ENCODE measurements around the gene ABLIM2.

Gene ABLIM2

DNA sequence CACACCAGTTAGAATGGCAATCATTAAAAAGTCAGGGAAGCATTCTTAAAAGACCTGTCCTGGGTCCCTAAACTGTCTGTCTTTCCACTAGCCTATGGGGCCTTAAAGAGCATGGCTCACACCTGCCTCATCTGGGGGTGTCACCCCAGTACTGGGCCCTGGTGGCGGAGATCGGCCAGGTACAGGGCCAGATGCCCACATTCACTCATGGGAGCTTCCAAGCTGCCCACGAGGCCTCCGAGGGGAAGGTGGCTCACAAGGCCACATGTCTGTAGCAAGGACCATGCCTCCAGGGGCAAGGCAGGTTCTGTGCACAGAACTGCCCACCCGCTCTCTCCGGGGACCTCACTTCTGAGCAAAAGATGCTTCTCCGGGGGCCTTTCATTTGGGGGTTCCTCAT, 163.5 kb downstream of the ABLIM2 start:
- DNase-seq (ENCODE audit: extremely low read depth, low read depth) = no peak
- TF ChIP-seq, protein P1, sequence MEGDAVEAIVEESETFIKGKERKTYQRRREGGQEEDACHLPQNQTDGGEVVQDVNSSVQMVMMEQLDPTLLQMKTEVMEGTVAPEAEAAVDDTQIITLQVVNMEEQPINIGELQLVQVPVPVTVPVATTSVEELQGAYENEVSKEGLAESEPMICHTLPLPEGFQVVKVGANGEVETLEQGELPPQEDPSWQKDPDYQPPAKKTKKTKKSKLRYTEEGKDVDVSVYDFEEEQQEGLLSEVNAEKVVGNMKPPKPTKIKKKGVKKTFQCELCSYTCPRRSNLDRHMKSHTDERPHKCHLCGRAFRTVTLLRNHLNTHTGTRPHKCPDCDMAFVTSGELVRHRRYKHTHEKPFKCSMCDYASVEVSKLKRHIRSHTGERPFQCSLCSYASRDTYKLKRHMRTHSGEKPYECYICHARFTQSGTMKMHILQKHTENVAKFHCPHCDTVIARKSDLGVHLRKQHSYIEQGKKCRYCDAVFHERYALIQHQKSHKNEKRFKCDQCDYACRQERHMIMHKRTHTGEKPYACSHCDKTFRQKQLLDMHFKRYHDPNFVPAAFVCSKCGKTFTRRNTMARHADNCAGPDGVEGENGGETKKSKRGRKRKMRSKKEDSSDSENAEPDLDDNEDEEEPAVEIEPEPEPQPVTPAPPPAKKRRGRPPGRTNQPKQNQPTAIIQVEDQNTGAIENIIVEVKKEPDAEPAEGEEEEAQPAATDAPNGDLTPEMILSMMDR (IDR thresholded peaks at IDR 0.05; ENCODE audit: low read depth, low read length) = no peak

- no peak for DNase-seq (ENCODE audit: extremely low read depth, low read depth)
- TF ChIP-seq, protein P1 (IDR thresholded peaks at IDR 0.05; ENCODE audit: low read depth, low read length) = no peak
These were observed 164.9 kb downstream of the ABLIM2 start for GRCh38 chr4:7993671-7994070.

DNA sequence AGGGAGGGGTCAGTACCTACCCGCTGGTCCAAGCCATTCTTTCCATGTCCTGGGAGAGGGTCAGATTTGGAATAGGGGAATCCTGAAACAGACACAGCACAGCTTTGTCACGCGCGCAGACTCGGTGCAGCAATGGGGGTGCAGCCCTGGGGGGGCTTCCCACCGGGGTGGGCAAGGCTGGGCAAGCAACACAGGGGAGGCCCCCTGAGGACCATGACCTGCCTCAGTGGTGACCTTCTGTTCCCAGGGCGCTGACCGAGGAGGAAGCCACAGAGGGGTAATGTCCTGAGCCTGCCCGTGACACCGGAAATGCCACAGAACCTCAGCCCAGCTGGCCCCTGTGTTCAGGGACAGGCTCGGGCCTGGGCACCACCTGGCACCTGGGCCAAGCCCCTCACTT, 165.8 kb downstream of the ABLIM2 start:
- no peak for DNase-seq (ENCODE audit: extremely low read depth, low read depth)
- TF ChIP-seq, protein P1 (IDR thresholded peaks at IDR 0.05; ENCODE audit: low read depth, low read length) = no peak

DNA sequence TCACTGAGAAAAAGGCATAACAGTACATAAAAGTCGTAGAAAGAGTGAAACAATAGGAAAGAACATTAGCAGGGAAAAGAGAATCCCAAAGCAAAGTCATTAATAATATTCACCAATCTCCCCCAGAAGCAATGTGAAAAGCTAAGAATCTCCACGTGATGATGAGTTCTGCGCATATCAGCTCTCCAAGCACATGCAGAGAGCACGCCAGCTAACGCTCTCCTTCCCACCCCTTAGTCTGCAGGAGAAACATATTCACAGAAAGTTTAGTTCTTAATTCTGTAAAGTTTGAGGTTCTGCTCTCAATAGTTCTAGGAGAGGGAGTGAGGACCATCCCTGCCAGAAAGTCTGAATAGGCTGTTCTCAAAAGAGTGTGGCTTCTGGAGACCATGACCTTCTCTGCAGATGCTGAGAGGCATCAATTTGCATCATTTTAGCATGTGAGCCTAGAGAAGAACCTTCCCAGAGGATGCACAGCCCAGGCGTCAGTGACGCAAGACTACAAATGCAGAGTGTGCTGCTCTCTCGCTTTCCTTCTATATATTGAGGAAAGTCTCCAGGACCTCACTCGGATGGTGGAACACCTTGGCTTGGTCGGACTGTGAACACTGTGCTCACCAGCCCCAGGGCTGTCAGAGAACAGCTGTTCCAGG, 167.7 kb downstream of the ABLIM2 start:
- TF ChIP-seq, protein P1 (IDR thresholded peaks at IDR 0.05; ENCODE audit: low read depth, low read length) = no peak
- DNase-seq (ENCODE audit: extremely low read depth, low read depth) = no peak

GRCh38 chr4:7989654-7990053, 169.0 kb downstream of the ABLIM2 start:
- DNase-seq (ENCODE audit: extremely low read depth, low read depth) = no peak
- TF ChIP-seq, protein P1 (IDR thresholded peaks at IDR 0.05; ENCODE audit: low read depth, low read length) = no peak

DNA sequence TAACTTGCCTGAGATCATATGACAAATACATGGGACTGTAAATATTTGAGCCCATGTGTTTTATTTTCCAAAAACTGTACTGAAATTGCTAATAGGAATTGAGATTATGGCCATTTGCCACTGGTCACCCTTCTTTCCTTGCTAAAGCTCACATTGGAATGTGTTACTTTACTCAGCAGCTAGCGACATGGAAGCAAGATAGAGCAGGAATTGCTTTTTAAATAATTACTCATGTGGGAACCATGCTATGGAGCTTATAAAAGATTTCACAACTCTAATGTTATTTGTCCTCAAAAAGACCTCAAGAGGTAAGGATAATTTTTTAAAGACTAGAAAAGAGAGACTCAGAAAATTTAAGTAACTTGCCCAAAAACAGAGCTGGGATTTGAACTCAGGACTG, 170.2 kb downstream of the ABLIM2 start:
- TF ChIP-seq, protein P1 (IDR thresholded peaks at IDR 0.05; ENCODE audit: low read depth, low read length) = no peak
- DNase-seq (ENCODE audit: extremely low read depth, low read depth) = no peak

- TF ChIP-seq, protein P1 (IDR thresholded peaks at IDR 0.05; ENCODE audit: low read depth, low read length) = peak; percentile 90
- peak; percentile 49 for DNase-seq (ENCODE audit: extremely low read depth, low read depth)
These were observed 171.2 kb downstream of the ABLIM2 start for GRCh38 chr4:7987148-7987989.

All from AG09319 (cell line).